Testis (tissue), 2 donors: ENCODE data around the gene OR1L8.

ENCODE experiments used
- POLR2A ChIP-seq: fragments of 450-650 bp; IDR thresholded peaks from one replicate; pipeline ENCODE4 v1.6.1; 2017; ENCODE audit warnings: antibody characterized with exemption, mild to moderate bottlenecking, moderate library complexity
- TF ChIP-seq, protein P1 (sequence below), 3 experiments: fragments of 450-650 bp in 2 of 3; fragments of 200-600 bp in 1 of 3; sonication (generic) in 1 of 3; IDR thresholded peaks; one replicate each; pipeline ENCODE4 v1.5.1; 2016 to 2019; ENCODE audit warnings: antibody characterized with exemption in 3 of 3, mild to moderate bottlenecking in 2 of 3, moderate library complexity in 1 of 3

DNA sequence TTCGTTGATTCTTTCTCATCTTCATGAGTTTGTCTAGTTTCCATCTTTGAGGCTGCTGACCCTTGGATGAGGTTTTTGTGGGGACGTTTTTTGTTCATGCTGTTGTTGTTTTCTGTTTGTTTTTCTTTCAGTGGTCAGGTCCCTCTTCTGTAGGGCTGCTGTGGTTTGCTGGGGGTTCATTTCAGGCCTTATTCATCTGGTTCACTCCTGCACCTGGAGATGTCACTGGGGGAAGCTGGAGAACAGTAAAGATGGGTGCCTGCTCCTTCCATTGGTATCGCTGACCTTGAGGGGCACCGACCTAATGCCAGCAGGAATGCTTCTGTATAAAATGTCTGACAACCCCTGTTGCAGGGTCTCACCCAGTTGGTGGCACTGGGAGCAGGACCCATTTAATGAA lies 21.7 kb downstream of the OR1L8 start:
- TF ChIP-seq, protein P1, sequence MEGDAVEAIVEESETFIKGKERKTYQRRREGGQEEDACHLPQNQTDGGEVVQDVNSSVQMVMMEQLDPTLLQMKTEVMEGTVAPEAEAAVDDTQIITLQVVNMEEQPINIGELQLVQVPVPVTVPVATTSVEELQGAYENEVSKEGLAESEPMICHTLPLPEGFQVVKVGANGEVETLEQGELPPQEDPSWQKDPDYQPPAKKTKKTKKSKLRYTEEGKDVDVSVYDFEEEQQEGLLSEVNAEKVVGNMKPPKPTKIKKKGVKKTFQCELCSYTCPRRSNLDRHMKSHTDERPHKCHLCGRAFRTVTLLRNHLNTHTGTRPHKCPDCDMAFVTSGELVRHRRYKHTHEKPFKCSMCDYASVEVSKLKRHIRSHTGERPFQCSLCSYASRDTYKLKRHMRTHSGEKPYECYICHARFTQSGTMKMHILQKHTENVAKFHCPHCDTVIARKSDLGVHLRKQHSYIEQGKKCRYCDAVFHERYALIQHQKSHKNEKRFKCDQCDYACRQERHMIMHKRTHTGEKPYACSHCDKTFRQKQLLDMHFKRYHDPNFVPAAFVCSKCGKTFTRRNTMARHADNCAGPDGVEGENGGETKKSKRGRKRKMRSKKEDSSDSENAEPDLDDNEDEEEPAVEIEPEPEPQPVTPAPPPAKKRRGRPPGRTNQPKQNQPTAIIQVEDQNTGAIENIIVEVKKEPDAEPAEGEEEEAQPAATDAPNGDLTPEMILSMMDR (IDR thresholded peaks at IDR 0.05), result no peak
- no peak for TF ChIP-seq POLR2A
